ENCODE measurements around the gene SAC3D1.
"Not testable (repeated sequence)": the region's sequence is repeated elsewhere in the genome, so short reads cannot be mapped to it uniquely, and the experiment has no call there.

Gene SAC3D1

DNA sequence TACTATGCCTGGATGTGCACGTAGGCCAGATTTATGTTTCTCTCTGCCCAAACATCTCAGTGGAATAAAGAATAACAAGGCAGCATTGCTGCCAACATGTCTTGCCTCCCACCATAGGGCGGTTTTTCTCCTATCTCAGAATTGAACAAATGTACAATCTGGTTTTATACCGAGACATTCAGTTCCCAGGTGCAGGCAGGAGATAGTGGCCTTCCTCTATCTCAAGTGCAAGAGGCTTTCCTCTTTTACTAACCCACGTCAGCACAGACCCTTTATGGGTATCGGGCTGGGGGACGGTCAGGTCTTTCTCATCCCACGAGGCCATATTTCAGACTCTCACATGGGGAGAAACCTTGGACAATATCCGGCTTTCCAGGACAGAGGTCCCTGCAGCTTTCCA, 17.5 kb upstream of the SAC3D1 start:
- H3K79me1 ChIP-seq (ENCODE audit: low read length); H3K23ac ChIP-seq (ENCODE audit: low read length); H3K9ac ChIP-seq (ENCODE audit: low read length); DNase-seq; H3K27ac ChIP-seq (ENCODE audit: low read depth, low read length); H4K8ac ChIP-seq (ENCODE audit: low read depth, low read length); H4K91ac ChIP-seq (ENCODE audit: low read depth, low read length); H3K14ac ChIP-seq (ENCODE audit: low read length); H3K4me2 ChIP-seq (ENCODE audit: low read length); H3K9me3 ChIP-seq (ENCODE audit: insufficient read depth, low read depth, low read length); H2BK5ac ChIP-seq (ENCODE audit: low read depth, low read length, poor library complexity); H2AFZ ChIP-seq (ENCODE audit: insufficient read depth, low read length, poor library complexity); H3K27me3 ChIP-seq (ENCODE audit: insufficient read depth, low read length); H3K79me2 ChIP-seq (ENCODE audit: control insufficient read depth, insufficient read depth, low read length, poor library complexity); H3K4ac ChIP-seq (ENCODE audit: low read depth, low read length); H2AK5ac ChIP-seq (ENCODE audit: low read length); H4K12ac ChIP-seq (ENCODE audit: low read depth, low read length); H2BK12ac ChIP-seq (ENCODE audit: low read length); H2BK120ac ChIP-seq (ENCODE audit: insufficient read depth, low read length, poor library complexity); H3K18ac ChIP-seq (ENCODE audit: low read length); H3K4me3 ChIP-seq (ENCODE audit: low read depth, low read length); H3K4me1 ChIP-seq (ENCODE audit: control insufficient read depth in 1 of 2, insufficient read depth in 2 of 2, low read length in 2 of 2): not testable (repeated sequence)
- no CpG with 5 or more reads among the region's 8 CpGs for WGBS (ENCODE audit: extremely low coverage, insufficient coverage, insufficient read length)
- H3K36me3 ChIP-seq (ENCODE audit: control insufficient read depth in 1 of 2, insufficient read depth in 2 of 2, low read length in 2 of 2) = peaks cover 13 to 22% of the 10 kb centered on the region in 2 experiments

DNA sequence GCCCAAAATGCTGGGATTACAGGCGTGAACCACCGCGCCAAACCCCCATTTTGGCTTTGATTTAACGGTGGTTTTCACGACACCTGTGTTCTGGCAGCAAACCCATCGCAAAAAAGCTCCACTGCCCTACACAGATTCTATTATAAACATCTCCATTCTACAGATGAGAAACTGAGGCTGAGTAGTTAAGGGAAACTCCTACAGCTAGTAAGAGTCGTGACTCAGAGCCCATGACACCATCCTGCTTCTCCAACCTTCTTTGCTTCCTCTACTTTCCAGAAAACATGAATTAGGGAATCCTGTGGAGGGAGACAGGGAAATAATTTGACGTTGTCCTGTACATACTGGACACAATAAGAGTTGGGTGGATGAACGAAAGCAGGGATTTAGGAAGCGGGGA, 14.2 kb upstream of the SAC3D1 start:
- Histone ChIP-seq H4K12ac (ENCODE audit: low read depth, low read length) (no peak overlapping the region), H3K23ac (ENCODE audit: low read length) (no peak overlapping the region), H3K4ac (ENCODE audit: low read depth, low read length) (no peak overlapping the region), H3K9me3 (ENCODE audit: insufficient read depth, low read depth, low read length) (peaks cover 2% of the 10 kb centered on the region), H3K9ac (ENCODE audit: low read length) (no peak overlapping the region), H3K4me2 (ENCODE audit: low read length) (peak overlapping the region; percentile 91), H3K4me3 (ENCODE audit: low read depth, low read length) (no peak overlapping the region), H2BK120ac (ENCODE audit: insufficient read depth, low read length, poor library complexity) (peak overlapping the region; percentile 39), H2BK5ac (ENCODE audit: low read depth, low read length, poor library complexity) (no peak overlapping the region), H3K18ac (ENCODE audit: low read length) (no peak overlapping the region), H3K36me3 (ENCODE audit: control insufficient read depth in 1 of 2, insufficient read depth in 2 of 2, low read length in 2 of 2) (peaks cover 2 to 4% of the 10 kb centered on the region in 2 experiments), H4K91ac (ENCODE audit: low read depth, low read length) (peak overlapping the region; percentile 8), H3K79me2 (ENCODE audit: control insufficient read depth, insufficient read depth, low read length, poor library complexity) (no peaks in the 10 kb centered on the region), H3K4me1 (ENCODE audit: control insufficient read depth in 1 of 2, insufficient read depth in 2 of 2, low read length in 2 of 2) (peaks cover 0 to 3% of the 10 kb centered on the region in 2 experiments), H2AK5ac (ENCODE audit: low read length) (no peak overlapping the region), H3K79me1 (ENCODE audit: low read length) (peaks cover 3% of the 10 kb centered on the region), H2AFZ (ENCODE audit: insufficient read depth, low read length, poor library complexity) (peak overlapping the region; percentile 99), H3K14ac (ENCODE audit: low read length) (peak overlapping the region; percentile 3), H3K27me3 (ENCODE audit: insufficient read depth, low read length) (no peaks in the 10 kb centered on the region), H4K8ac (ENCODE audit: low read depth, low read length) (peak overlapping the region; percentile 99), H3K27ac (ENCODE audit: low read depth, low read length) (no peak overlapping the region), H2BK12ac (ENCODE audit: low read length) (no peak overlapping the region)
- WGBS (ENCODE audit: extremely low coverage, insufficient coverage, insufficient read length) = no CpG with 5 or more reads among the region's 10 CpGs
- peak in 1 of 2 donors; percentile 22 for DNase-seq

DNA sequence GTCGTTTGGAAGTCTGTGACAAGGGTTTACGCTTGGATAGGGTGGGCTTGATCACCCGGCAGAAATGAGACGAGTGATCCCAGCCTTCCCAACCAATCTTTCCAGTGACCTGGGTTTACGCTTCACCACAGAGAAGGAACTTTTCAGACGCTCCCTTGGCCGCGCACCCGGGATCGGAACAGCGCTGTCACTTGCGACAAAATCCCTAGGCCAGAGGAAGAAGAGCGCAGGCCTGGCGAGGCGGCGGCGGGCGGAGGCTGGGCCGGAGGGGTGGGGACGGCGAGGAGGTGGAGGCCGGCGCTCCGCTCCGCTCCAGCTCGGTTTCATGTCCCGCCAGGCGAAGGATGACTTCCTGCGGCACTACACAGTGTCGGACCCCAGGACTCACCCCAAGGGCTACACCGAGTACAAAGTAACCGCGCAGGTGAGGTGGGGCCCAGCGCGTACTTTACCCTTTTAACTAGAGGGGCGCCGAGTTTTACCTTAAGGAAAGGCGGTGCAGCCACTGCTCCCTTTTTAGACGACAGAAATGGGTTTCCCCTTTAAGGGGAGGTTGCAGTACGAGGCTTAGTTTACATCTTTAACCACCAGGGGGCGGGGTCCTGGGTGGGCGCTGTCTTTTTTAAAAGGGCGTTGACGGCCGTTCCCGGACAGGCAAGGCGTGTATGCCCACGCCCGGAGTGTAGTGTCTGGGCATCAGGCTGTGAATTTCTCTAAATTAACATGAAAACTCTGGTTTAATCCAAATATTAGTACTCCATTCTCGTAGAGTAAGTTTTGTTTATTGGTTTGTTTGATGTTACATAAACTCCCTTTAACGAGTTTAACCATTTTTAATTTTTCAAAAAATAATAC, 13.6 kb upstream of the SAC3D1 start, which contains the start of gene SNX15:
Gene SNX15, plus strand, starts transcription at position 227 of the 855 bp plus-strand sequence. Its CDS starts 99 bp downstream, at position 326.
- H2AFZ ChIP-seq (ENCODE audit: insufficient read depth, low read length, poor library complexity) = peak within 1 kb of the TSS; percentile 99
- H3K79me2 ChIP-seq (ENCODE audit: control insufficient read depth, insufficient read depth, low read length, poor library complexity) = no peaks in the 10 kb centered on the region
- H3K27me3 ChIP-seq (ENCODE audit: insufficient read depth, low read length) = no peaks in the 10 kb centered on the region
- H2BK12ac ChIP-seq (ENCODE audit: low read length) = no peak within 1 kb of the TSS
- peak within 1 kb of the TSS; percentile 91 for H3K9ac ChIP-seq (ENCODE audit: low read length)
- DNase-seq = peak; percentile 90 to 98
- H2BK120ac ChIP-seq (ENCODE audit: insufficient read depth, low read length, poor library complexity) = peak within 1 kb of the TSS; percentile 91
- no CpG with 5 or more reads among the region's 51 CpGs for WGBS (ENCODE audit: extremely low coverage, insufficient coverage, insufficient read length)
- peaks cover 3% of the 10 kb centered on the region for H3K79me1 ChIP-seq (ENCODE audit: low read length)
- peak within 1 kb of the TSS; percentile 99 for H4K8ac ChIP-seq (ENCODE audit: low read depth, low read length)
- H3K27ac ChIP-seq (ENCODE audit: low read depth, low read length) = peak within 1 kb of the TSS; percentile 84
- peak within 1 kb of the TSS; percentile 88 for H3K18ac ChIP-seq (ENCODE audit: low read length)
- H4K12ac ChIP-seq (ENCODE audit: low read depth, low read length) = peak within 1 kb of the TSS; percentile 97
- H2AK5ac ChIP-seq (ENCODE audit: low read length) = no peak within 1 kb of the TSS
- H3K36me3 ChIP-seq (ENCODE audit: control insufficient read depth in 1 of 2, insufficient read depth in 2 of 2, low read length in 2 of 2) = peaks cover 4% of the 10 kb centered on the region in 2 experiments
- H3K4me1 ChIP-seq (ENCODE audit: control insufficient read depth in 1 of 2, insufficient read depth in 2 of 2, low read length in 2 of 2) = peaks cover 0 to 3% of the 10 kb centered on the region in 2 experiments
- no peak within 1 kb of the TSS for H3K23ac ChIP-seq (ENCODE audit: low read length)
- H4K91ac ChIP-seq (ENCODE audit: low read depth, low read length) = peak within 1 kb of the TSS; percentile 75
- peak within 1 kb of the TSS; percentile 95 for H2BK5ac ChIP-seq (ENCODE audit: low read depth, low read length, poor library complexity)
- H3K9me3 ChIP-seq (ENCODE audit: insufficient read depth, low read depth, low read length) = peaks cover 2% of the 10 kb centered on the region
- peak within 1 kb of the TSS; percentile 92 for H3K14ac ChIP-seq (ENCODE audit: low read length)
- no peak within 1 kb of the TSS for H3K4ac ChIP-seq (ENCODE audit: low read depth, low read length)
- H3K4me2 ChIP-seq (ENCODE audit: low read length) = peak within 1 kb of the TSS; percentile 91
- peak within 1 kb of the TSS; percentile 80 for H3K4me3 ChIP-seq (ENCODE audit: low read depth, low read length)

DNA sequence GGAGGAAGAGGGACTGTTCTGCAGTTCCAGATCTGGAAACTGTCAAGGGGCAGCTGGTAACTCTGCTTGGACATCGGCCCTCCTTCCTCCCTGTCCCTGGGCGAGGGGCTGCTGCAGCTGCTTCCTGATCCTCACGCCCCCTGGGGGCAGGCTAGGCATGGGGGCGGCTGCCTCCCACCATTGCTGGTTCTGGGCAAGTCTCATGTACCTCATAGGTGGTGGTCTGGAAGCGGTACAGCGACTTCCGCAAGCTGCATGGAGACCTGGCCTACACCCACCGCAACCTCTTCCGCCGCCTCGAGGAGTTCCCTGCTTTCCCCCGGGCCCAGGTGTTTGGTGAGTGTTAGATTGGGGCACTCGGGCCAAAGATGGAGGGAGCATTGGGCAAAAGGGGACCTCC, 8.8 kb upstream of the SAC3D1 start:
- no peak overlapping the region for H4K12ac ChIP-seq (ENCODE audit: low read depth, low read length)
- no peak overlapping the region for H2BK5ac ChIP-seq (ENCODE audit: low read depth, low read length, poor library complexity)
- no peak overlapping the region for H3K23ac ChIP-seq (ENCODE audit: low read length)
- H2AK5ac ChIP-seq (ENCODE audit: low read length) = no peak overlapping the region
- no peak overlapping the region for H2AFZ ChIP-seq (ENCODE audit: insufficient read depth, low read length, poor library complexity)
- WGBS (ENCODE audit: extremely low coverage, insufficient coverage, insufficient read length) = no CpG with 5 or more reads among the region's 13 CpGs
- no peaks in the 10 kb centered on the region for H3K9me3 ChIP-seq (ENCODE audit: insufficient read depth, low read depth, low read length)
- peaks cover 3% of the 10 kb centered on the region for H3K79me1 ChIP-seq (ENCODE audit: low read length)
- peaks cover 17 to 22% of the 10 kb centered on the region in 2 experiments for H3K36me3 ChIP-seq (ENCODE audit: control insufficient read depth in 1 of 2, insufficient read depth in 2 of 2, low read length in 2 of 2)
- H2BK12ac ChIP-seq (ENCODE audit: low read length) = no peak overlapping the region
- no peak overlapping the region for H3K14ac ChIP-seq (ENCODE audit: low read length)
- no peak overlapping the region for H4K91ac ChIP-seq (ENCODE audit: low read depth, low read length)
- no peaks in the 10 kb centered on the region for H3K79me2 ChIP-seq (ENCODE audit: control insufficient read depth, insufficient read depth, low read length, poor library complexity)
- no peak overlapping the region for H4K8ac ChIP-seq (ENCODE audit: low read depth, low read length)
- no peak overlapping the region for H2BK120ac ChIP-seq (ENCODE audit: insufficient read depth, low read length, poor library complexity)
- H3K4ac ChIP-seq (ENCODE audit: low read depth, low read length) = no peak overlapping the region
- no peak overlapping the region for H3K18ac ChIP-seq (ENCODE audit: low read length)
- DNase-seq = no peak
- no peak overlapping the region for H3K4me2 ChIP-seq (ENCODE audit: low read length)
- no peak overlapping the region for H3K27ac ChIP-seq (ENCODE audit: low read depth, low read length)
- H3K27me3 ChIP-seq (ENCODE audit: insufficient read depth, low read length) = no peaks in the 10 kb centered on the region
- H3K9ac ChIP-seq (ENCODE audit: low read length) = no peak overlapping the region
- H3K4me3 ChIP-seq (ENCODE audit: low read depth, low read length) = no peak overlapping the region
- no peaks in the 10 kb centered on the region for H3K4me1 ChIP-seq (ENCODE audit: control insufficient read depth in 1 of 2, insufficient read depth in 2 of 2, low read length in 2 of 2)
